Activated gamma-delta T cell treated with anti-CD3 and anti-CD28 coated beads, Interleukin-2, amount 50 U/mL, for 16 hours (primary cell): Measurements from ENCODE around the gene FRMD8.

Experiments
- DNase-seq: peaks from one replicate; pipeline ENCODE4 v3.0.0-alpha.2; 2020; ENCODE audit warnings: low read depth

Gene FRMD8

DNA sequence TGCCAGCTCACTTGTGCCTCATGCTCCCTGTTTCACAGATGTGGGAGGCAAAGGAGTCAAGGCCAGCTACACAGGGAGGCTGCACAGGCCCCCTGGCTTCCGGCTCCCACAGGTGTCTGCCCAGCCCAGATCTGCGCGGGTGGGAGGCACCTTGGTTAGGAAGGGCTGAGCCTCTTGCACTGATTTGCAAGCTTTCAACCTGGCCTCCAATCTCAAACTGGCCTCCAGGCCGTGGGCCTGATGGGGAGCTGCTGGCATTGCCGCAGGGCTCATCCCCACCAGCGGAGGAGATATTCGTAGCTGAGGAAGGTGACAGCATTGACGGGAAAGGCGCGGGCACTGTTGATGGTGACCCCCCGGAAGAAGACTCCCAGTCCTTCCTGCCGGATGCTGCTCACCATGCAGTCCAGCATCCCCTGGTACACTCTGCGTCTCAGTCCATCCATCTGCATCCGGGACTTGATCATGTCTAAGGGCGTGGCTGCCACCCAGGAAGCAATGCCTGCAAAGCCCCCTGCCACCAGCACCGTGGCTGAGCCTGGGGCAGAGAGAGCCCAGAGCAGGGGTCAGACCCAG is 10.2 kb upstream of the FRMD8 start:
- DNase-seq: no peak

DNA sequence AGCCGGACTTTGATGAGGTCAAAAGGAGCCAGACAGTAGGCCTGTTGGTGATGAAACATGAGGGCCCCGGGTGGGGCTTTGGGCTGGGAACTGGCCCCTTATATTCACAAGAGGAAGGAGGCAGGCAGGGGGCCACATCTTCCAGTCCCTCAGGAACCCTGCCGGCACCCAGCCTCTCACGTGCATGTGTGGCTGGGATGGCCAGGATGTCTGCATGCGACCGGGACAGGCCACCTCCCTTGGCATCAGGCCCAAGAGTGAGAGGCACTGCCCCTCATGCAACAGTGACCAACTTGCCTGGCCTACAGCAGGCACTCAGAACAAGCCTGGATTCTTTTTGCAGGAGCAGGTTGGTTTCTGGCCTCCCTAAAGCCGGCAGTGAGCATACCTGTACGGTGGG is 9.4 kb upstream of the FRMD8 start:
- no peak for DNase-seq

DNA sequence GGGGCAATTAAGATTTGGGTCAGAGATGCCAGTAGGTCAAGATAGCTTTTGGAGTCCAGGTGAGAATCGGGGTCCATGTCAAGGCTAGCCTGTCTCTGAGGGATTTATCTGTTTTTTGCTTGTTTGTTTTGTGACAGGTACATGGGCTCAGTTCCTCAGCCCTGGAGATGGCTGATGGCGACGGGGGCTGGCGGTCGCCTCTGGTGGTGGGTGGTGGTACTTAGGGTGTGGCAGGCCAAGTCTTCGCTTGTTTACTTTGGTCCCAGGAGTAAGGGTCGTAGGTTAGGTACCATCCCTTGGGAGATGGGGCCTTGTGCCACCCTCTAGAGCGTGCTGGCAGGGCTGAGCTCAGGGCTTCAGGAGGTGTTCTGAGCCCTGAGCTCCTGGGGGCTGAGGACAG is 8.7 kb upstream of the FRMD8 start:
- DNase-seq: no peak

DNA sequence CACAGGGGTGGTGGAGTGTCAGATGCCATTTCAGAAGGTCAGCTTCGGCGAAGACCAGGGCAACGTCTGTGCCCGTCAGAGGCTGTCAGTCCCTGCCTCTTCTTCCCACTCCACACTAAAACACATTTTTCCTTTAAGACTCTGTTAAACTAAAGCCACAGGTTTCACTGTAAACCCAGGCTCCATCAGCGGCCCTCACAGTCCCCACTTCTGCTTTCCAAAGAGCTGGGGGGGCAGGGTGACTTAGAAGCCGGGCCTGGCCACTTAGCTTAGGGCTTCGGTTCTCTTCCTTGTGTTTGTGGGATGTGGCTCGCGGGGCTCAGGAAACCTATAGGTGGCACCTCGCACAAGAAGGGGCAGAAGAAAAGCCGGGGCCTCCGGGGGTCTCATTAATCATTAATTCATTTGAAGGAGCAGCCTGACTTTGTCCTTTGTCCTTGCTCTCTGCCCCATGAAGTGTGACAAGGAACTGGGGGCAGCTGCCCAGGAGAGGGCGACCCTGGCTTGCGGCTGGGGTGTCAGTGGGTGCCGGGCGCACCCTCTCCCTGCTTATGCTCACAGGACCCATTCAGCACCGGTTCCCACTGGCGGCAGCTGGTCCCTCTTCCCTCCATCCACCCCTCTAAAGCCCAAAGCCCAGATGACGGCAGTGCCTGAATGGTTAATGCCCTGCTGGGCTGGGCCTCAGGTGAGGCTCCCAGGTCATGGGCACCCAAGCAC is 8.1 kb upstream of the FRMD8 start:
- DNase-seq: no peak

DNA sequence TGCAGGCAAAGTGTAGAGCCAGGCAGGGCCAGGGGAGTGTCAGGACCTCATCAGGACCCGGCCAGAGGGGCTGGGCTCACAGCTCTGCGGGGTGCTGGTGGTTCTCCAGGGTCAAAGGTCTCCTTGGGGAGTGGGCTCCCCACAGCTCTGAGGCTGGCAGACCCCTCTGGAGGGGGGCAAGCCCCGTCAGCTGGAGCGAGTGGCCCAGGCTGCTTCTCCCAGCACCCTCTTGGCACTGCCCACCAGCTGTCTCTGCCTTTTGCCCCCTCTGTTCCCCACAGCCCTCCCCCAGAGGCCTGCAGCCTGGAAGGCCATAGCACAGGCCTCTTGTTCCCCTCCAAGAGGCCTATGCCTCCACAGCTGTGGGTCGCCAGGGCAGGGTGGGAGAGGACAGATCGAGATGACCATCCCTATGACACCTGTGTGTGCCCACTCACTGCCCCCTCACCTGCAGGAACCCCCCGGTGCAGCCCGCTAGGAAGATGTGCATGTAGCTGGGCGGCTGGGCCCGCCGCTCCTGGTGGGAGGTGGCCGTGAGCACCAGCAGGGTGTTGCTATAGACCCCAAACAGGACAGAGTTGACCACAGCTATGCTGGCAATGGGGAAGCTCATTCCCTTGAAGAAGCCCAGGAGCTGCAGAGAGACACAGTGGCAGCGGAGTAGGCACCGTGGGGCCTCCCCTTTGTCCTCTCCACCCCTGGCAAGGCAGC is 7.4 kb upstream of the FRMD8 start:
- DNase-seq: no peak

DNA sequence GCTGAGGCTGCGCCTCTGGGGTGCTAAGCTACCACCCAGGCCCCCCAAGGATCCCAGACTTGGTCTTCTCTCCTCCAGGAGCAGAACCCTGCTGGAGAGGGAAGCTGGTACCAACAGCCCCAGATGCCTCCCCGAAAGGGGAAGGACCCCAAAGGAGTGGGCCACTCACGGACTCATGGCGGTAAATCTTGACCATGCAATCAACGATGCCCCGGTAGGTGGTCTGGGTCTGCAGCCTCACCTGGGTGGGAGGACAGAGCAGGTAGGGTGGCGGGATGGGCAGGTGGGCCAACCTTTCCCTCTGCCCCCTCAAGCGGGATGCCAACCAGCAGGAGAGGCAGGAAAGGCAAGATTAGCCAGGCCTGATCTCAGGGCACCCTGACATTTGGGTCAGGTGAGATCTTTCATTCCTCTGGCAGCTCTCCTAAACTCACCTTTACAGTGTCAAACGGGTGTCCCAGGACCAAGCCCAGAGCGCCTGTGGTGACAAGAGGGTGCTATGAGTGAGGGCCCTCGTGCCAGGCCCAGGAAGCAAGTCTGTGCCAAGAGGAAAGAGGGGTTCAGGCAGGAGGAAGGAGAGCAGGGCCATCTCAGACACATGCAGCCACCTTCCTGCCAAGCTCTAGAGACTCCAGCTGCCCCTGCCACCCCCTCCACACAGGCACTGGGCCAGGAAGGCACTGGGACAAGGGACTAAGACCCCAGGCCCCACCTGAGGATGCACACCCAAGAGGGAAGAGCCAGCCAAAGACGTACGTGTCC is 6.6 kb upstream of the FRMD8 start:
- no peak for DNase-seq

DNA sequence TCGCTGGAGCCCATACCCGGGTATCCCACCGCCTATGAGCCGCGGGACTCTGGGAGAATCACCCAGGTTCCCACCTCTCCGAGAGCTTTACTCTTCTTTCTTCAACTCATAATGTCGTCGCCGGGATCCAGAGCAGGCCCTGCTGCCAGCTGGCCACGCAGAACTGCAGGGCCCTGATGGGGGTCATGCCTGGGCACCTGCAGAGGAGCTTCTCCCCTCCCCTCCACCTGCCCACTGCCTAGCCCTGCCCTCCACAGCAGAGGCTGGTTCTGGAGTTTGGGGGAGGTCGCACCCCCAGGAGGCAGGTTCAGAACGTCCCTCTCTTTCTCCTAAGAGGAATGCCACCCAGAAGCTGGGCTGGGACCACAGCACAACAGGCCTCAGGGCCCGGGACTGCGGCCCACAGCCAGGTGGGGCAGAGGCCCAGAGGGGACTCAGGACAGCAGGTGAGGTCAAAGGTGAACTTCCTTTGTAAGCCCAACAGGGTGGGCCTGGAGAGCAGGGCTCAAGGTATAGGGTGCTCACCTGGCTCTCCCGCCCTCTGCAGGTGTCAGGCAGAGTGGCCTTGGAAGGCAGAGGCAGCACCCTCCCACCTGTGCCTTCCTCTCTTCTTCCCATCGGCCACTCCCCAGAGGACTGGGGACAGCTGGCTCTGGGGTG is 5.8 kb upstream of the FRMD8 start:
- DNase-seq: no peak

DNA sequence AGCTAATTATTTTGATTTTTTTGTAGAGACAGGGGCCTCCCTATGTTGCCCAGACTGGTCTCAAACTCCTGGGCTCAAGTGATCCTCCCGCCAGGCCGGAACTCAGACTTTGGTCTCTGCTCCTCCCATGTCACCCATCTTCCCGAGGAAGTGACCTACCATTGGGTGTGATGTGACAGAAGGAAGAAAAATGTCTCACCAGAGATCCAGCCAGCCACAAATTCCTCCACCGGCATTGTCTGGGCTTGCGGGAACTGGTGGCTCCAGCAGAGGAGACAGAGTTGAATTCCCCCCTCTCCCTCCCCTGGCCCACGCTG is 4.8 kb upstream of the FRMD8 start:
- no peak for DNase-seq

DNA sequence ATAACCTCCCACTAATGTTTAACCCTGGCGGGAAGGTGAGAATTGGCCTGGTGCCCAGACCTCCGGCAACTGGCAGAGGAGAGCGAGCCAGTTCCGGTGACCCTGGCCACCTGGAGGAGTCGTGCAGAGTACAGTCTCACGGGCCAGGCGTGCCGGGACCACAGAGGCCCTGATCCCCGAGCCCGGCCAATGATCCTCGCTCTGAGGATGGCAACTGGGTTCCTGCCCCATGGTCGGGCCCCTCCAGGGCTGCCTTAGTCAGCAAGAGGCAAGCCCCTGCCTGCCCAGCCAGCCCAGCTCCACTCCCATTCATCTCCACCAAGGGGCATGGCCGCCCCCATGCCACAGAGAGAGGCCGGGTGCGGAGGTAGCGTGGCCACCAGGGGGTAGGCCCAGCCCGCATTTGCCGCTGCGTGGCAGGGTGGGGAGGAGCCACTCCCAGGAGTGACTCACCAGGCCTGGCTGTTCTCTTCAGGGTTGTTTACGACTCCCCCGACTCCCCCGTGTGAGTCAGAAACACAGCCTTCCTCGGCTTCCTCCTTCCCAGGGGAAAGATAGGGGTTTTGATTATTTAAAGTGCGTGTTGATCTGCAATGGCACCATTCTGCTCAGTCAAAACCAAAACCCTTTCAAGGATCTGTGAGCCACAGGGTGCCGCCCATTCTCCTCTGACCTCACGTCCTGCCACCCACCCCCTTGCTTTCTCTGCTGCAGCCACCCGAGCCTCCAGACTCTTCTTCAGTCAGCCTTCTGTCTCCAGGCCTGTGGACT is 4.2 kb upstream of the FRMD8 start, which contains the start of gene SLC25A45:
Gene SLC25A45 (minus strand): TSS at position 614 of the 771 bp plus-strand sequence. CDS start 695 bp downstream, outside the sequence.
- peak; percentile 85 for DNase-seq

DNA sequence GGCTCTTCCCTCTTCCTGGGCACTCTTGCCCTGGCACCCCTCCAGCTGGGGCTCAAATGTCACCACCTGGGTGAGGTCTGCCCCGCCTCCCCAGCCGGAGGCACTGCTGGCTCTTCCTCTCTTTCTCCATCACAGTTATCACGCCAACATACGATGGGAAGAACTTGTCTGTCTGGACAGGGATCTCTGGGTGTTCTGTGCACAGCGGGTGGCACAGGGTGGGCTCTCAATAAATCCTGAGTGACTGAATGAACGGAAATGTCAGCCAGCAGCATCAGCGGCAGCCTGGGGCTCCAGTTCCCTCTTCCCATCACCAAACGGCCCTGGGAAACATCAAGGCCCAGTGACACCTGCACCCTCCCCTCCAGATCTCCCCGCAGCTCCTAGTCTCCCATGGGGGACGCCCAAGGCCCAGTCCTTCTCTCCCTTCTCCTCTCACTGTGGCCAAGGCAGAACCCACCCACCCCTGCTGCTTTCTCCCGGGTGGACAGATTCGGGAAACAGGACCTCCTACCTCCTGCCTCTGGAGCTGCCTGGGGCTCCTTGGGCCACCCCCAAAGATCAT is 3.6 kb upstream of the FRMD8 start:
- no peak for DNase-seq

DNA sequence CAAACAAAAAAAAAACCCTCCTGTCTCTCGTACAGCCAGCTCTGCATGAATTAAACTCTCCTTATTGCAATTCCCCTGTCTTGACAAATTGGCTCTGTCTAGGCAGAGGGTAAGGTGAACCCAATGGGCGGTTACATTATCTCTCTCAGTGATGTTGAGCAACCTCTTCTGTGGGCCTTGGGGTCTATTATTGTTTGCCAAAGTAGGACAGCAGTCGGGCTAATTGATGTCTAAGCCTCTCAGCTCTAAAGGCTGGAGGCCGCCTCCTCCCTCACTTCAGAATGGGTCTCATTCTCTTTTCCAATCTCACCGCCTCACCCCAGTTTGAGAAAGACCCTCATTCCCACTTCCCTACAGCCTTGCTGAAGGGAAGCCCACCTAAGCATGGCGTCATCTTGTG is 2.7 kb upstream of the FRMD8 start:
- no peak for DNase-seq

DNA sequence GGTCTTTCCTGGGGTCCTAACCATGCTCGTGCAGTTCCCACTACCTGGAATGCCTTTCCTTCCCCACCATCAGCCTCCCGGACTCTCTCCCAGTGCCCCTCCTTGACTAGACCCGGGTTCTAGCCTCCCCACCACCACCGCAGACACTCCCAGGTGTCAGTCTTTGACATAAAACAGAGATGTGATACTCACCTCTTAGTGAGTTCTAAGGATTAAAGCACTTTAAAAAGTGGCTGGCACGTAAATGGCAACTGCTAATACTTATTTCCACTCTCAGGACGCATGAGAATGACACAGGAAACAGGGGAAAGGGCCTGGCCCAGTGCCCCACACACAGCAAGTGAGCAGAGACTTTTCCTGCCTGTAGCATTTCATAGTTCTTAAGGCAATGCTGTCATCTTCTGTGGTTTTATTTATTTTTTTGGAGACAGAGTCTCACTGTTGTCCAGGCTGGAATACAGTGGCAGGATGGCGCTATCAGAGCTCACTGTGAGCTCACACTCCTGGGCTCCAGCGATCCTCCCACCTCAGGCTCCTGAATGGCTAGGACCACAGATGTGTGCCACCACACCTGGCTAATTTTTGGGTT is 2.0 kb upstream of the FRMD8 start:
- no peak for DNase-seq

DNA sequence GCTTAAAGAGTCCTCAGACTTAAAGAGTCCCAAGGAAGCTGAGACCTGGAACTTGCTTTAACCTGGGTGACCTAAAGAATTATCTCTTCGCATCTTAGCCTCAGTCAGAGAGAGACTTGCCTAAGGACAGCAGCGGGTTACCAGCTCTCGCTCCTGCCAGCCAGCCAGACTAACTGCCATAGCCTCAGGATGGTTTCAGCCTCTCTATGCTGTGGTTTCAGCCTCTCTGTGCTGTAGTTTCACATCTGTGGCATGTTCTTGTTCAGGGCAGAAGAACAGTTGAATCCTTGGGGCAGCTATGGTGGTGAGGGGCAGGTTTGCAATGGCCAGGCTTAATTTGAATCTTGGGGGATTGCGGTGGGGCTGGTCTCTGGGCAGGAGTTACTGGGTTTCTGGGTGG is 2.3 kb downstream of the FRMD8 start:
- no peak for DNase-seq

DNA sequence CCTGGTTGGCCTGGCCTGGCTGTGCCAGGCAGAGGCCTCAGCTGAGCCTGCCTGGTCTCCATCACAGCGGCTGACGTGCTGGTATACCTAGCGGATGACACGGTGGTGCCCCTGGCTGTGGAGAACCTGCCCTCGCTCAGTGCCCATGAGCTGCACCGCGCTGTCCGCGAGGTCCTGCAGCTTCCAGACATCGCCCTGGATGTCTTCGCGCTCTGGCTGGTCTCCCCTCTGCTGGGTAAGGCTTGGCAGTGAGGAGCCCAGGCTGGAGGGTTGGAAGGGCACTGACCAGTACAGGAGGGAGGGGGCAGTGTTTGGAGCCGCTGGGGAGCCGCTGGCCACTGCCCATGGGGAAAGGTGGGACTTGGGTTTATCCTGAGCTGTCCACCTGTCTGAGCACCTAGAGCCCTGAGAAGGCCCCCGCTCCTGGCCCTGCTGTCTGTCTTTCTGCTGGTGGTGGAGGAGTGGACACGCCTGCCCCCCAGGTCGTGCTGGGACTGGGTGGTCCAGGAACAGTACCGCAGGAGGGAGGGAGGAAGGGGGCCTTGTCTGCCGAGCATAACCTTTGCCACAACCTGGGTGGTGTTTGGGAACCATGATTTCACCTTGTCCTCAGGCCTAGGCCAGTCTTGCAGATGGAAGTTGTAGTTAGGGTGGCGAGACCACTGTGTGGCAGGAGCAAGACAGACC is 3.0 kb downstream of the FRMD8 start:
- DNase-seq: no peak

DNA sequence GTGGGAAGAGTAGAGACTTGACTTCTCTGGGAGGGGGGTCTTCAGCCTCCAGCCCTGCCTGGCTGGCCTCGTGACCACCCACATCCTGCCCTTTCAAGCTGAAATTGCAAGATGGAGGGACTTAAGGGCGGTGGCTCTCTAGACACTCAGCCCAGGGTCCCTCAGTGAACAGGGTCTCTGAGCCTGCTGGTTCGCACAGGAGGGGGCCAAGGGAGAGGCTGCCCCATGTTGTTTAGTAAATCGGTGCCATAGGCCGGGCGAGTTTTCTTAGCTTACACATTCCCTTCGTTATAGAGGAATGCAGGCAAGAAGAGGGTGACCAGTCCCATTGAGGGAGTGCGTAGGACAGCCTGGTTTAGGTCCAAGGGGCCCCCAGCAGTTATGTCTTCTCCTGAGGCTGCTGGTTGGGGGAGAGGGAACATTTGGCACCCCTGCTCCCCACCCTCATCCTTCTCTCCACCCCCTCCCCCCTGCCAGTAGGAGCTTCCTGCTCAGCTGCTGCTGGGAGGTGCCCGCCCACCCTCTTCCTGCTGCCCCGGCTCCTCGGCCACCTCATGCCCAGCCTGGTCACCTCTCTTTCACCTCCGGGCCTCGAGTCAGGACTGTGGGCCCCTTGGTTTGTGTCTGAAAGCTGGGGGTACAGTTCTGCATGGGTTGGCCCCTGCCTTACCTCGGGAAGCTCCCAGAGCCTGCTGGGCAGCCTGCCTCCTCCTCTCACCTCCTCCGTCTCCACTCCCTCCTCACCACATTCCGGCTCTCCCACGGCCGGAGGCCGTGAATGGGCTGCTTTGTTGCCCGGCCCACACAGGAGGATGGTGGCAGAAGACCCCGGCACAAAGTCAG is 3.9 kb downstream of the FRMD8 start:
- DNase-seq: no peak

DNA sequence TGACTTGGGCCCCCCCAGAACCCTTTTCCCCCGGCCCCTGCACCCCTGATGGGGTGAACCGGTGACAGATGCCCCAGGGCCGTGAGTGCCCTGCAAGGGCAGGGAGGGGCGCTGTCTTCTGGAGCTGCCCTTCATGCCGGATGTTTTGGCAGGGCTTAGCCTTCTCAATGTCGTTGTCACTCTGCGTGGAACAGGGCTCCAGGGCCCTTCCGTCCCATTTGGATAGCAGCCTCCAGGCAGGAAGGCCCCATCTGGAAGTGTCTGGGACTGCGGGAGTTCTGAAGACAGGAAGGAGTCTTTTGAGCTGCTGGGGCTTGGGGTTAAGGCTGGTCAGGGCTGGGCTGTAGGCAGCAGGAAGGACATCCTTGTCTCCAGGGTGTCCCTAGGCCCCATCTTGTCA is 4.6 kb downstream of the FRMD8 start:
- no peak for DNase-seq

DNA sequence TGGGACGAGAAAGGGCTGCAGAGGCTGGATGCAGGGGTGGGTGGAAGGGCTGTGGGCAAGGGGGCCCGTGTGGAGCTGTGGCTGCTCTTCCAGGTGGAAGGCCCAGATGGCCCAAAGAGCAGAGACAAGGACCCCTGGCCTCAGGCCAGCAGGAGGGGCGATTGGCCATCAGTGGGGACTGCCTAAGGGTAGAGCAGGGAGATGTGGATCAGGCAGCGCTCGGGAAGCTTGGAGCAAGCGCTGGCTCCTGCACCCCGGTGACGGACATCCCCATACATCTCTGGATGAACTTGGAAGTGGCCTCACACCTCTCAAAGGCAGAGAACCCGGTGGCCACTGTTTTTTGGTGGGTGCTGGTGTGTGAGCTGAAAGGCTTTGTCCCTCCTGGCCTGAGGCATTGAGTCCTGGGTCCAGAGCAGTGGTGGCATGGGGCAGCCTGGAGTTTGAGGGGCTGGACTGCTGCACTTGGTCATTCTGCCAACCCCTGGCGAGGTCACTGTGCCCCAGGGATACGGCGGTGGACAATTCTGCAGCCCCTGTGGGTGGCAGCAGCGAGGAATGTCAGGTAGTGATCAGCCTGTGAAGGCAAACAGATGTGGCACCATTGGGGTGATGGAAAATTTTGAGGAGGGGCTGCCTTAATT is 5.9 kb downstream of the FRMD8 start:
- DNase-seq: no peak

DNA sequence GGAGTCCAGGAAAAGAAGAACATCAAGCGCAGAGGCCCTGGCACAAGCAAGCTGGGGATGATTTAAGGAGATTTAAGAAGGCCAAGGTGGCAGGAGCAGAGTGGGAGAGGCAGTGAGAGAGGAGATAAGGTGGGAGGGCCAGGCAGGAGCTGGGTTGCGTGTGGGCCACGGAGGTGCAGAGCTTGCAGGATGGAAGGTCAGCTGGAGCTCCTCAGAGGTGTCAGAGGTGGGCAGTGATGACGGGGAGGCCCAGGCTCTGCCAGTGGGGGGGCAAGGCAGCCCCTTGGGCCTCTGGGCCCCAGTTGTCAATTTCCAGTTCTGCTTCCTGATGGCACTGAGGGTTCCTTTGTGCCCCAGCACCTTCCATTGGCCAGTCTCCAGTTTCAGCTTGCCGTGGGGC is 6.5 kb downstream of the FRMD8 start:
- no peak for DNase-seq
